H1 (cell line): ENCODE results near the gene PRG2. TPM values are rescaled to one million over a fixed set of nuclear protein-coding genes. Genes with fewer than 3 reads are reported as not detected.

Source experiments
- CTCF ChIA-PET: fragments of 300-600 bp; sonication (Branson Sonifier 250); formaldehyde crosslinking; loops from one replicate; lab custom pipeline; 2021; ENCODE audit not compliant: partially characterized antibody; lab: Charles Lee
- POLR2A ChIA-PET: fragments of 300-600 bp; sonication (Branson Sonifier 250); formaldehyde crosslinking; loops from one replicate; lab custom pipeline; 2021; ENCODE audit warnings: inconsistent platforms; ENCODE audit not compliant: partially characterized antibody; lab: Charles Lee
- DNase-seq, 2 experiments: peaks; one replicate each; pipeline versions ENCODE4 v3.0.0 to v3.0.0-alpha.2; 2010 to 2022; ENCODE audit warnings: low spot score in 2 of 2, low read depth in 1 of 2, mixed read lengths in 1 of 2
- FAIRE-seq: peaks from 2 replicates; lab custom pipeline; 2011; peaks lifted over from hg19 to GRCh38; lab: Jason Lieb, UNC
- H2AFZ ChIP-seq: 2 replicates; pipeline ENCODE4 v1.8.1; 2012; ENCODE audit warnings: low read length, inconsistent platforms
- H2AK5ac ChIP-seq: 2 replicates; pipeline ENCODE4 v1.6.1; 2013; ENCODE audit warnings: low read depth, low read length
- H2BK120ac ChIP-seq: replicated peaks from 2 replicates; pipeline ENCODE3; 2013; ENCODE audit warnings: low read depth, low read length, inconsistent platforms
- H2BK12ac ChIP-seq: 2 replicates; pipeline ENCODE4 v1.6.1; 2013; ENCODE audit warnings: low read depth, low read length
- H2BK15ac ChIP-seq: 2 replicates; pipeline ENCODE4 v1.6.1; 2013; ENCODE audit warnings: low read length
- H2BK20ac ChIP-seq: 2 replicates; pipeline ENCODE4 v1.6.1; 2013; ENCODE audit warnings: low read length
- H2BK5ac ChIP-seq: 2 replicates; pipeline ENCODE4 v1.6.1; 2013; ENCODE audit warnings: low read depth, low read length
- H3K14ac ChIP-seq: 2 replicates; pipeline ENCODE4 v1.6.1; 2013; ENCODE audit warnings: inconsistent platforms; ENCODE audit not compliant: insufficient read length
- H3K18ac ChIP-seq: 2 replicates; pipeline ENCODE4 v1.6.1; 2013; ENCODE audit warnings: low read length; ENCODE audit errors: extremely low read depth
- H3K23ac ChIP-seq: 2 replicates; pipeline ENCODE4 v1.6.1; 2013; ENCODE audit warnings: inconsistent platforms; ENCODE audit not compliant: insufficient read length
- H3K23me2 ChIP-seq: 2 replicates; pipeline ENCODE4 v1.6.1; 2013; ENCODE audit warnings: low read depth, low read length
- H3K27ac ChIP-seq: 2 replicates; pipeline ENCODE4 v1.6.1; 2011; ENCODE audit warnings: low read depth, low read length, inconsistent platforms
- H3K27me3 ChIP-seq, 4 experiments: replicated peaks in 1 of 4; 1 replicate in 1 of 4; 2 replicates in 3 of 4; pipeline versions ENCODE4 v1.6.1 to v1.8.1; 2011 to 2013; ENCODE audit warnings: low read length in 3 of 4, mild to moderate bottlenecking in 3 of 4, inconsistent platforms in 2 of 4, mixed read lengths in 2 of 4, moderate library complexity in 1 of 4; ENCODE audit not compliant: control insufficient read depth in 3 of 4, insufficient read depth in 3 of 4; ENCODE audit errors: extremely low read depth in 1 of 4
- H3K36me3 ChIP-seq, 4 experiments: 2 replicates each; pipeline versions ENCODE4 v1.6.1 to v1.8.1; 2011 to 2013; ENCODE audit warnings: mild to moderate bottlenecking in 4 of 4, low read length in 3 of 4, moderate library complexity in 2 of 4, control low read depth in 1 of 4, inconsistent platforms in 1 of 4; ENCODE audit not compliant: insufficient read depth in 4 of 4, control insufficient read depth in 2 of 4
- H3K4ac ChIP-seq: replicated peaks from 2 replicates; pipeline ENCODE3; 2013; ENCODE audit warnings: low read length, low read depth, mixed read lengths, inconsistent platforms; ENCODE audit not compliant: insufficient read length
- H3K4me1 ChIP-seq, 4 experiments: replicated peaks in 1 of 4; 1 replicate in 1 of 4; 2 replicates in 3 of 4; pipeline versions ENCODE4 v1.6.1 to v1.8.1; 2011 to 2013; ENCODE audit warnings: low read length in 3 of 4, inconsistent platforms in 2 of 4, mixed read lengths in 1 of 4; ENCODE audit not compliant: insufficient read depth in 4 of 4, control insufficient read depth in 3 of 4
- H3K4me2 ChIP-seq, 2 experiments: 2 replicates each; pipeline versions ENCODE4 v1.6.1 to v1.8.1; 2011 to 2013; ENCODE audit warnings: low read depth in 2 of 2, low read length in 2 of 2, control low read depth in 1 of 2, inconsistent platforms in 1 of 2, mild to moderate bottlenecking in 1 of 2; ENCODE audit not compliant: insufficient read depth in 1 of 2
- H3K4me3 ChIP-seq, 4 experiments: fragments of 200-600, 300-600 bp in 1 of 4; sonication (generic), shearing (Covaris generic), sonication (Bioruptor Twin) in 1 of 4; 2 replicates each; pipeline versions ENCODE4 v1.5.1 to v1.8.1; 2011 to 2016; ENCODE audit warnings: low read length in 4 of 4, low read depth in 3 of 4, control low read depth in 2 of 4, inconsistent platforms in 2 of 4, mild to moderate bottlenecking in 2 of 4, mixed read lengths in 1 of 4, moderate library complexity in 1 of 4; ENCODE audit not compliant: insufficient read depth in 2 of 4; ENCODE audit errors: extremely low read depth in 1 of 4
- H3K56ac ChIP-seq: replicated peaks from 2 replicates; pipeline ENCODE3; 2013; ENCODE audit warnings: low read depth, mild to moderate bottlenecking, mixed read lengths, low read length, inconsistent platforms; ENCODE audit not compliant: insufficient read length
- H3K79me1 ChIP-seq: 2 replicates; pipeline ENCODE4 v1.6.1; 2013; ENCODE audit warnings: low read depth, low read length, control low read depth
- H3K79me2 ChIP-seq, 2 experiments: 2 replicates each; pipeline versions ENCODE4 v1.6.1 to v1.8.1; 2012 to 2013; ENCODE audit warnings: low read length in 2 of 2, mild to moderate bottlenecking in 2 of 2, inconsistent platforms in 1 of 2; ENCODE audit not compliant: insufficient read depth in 2 of 2, control insufficient read depth in 1 of 2
- H3K9ac ChIP-seq, 4 experiments: replicated peaks in 1 of 4; 1 replicate in 1 of 4; 2 replicates in 3 of 4; pipeline versions ENCODE4 v1.6.1 to v1.8.1; 2011 to 2013; ENCODE audit warnings: low read depth in 3 of 4, low read length in 3 of 4, control low read depth in 2 of 4, mild to moderate bottlenecking in 2 of 4, moderate library complexity in 2 of 4, inconsistent platforms in 1 of 4; ENCODE audit errors: extremely low read depth in 1 of 4
- H3K9me3 ChIP-seq, 2 experiments: 2 replicates each; pipeline versions ENCODE4 v1.6.1 to v1.8.1; 2012 to 2013; ENCODE audit warnings: mild to moderate bottlenecking in 2 of 2, moderate library complexity in 2 of 2, control low read depth in 1 of 2, inconsistent platforms in 1 of 2, low read depth in 1 of 2, low read length in 1 of 2, mixed read lengths in 1 of 2; ENCODE audit not compliant: insufficient read depth in 2 of 2
- H4K20me1 ChIP-seq, 2 experiments: replicated peaks in 1 of 2; 2 replicates each; pipeline versions ENCODE3 to v1.8.1; 2011 to 2013; ENCODE audit warnings: inconsistent platforms in 2 of 2, low read length in 2 of 2, mild to moderate bottlenecking in 1 of 2; ENCODE audit not compliant: insufficient read depth in 2 of 2, control insufficient read depth in 1 of 2
- H4K5ac ChIP-seq: 2 replicates; pipeline ENCODE4 v1.6.1; 2013; ENCODE audit warnings: low read length, low read depth, mixed read lengths, inconsistent platforms; ENCODE audit not compliant: insufficient read length
- H4K8ac ChIP-seq: 2 replicates; pipeline ENCODE4 v1.8.0; 2013; ENCODE audit warnings: mild to moderate bottlenecking, moderate library complexity, low read length, inconsistent platforms; ENCODE audit not compliant: insufficient read depth; ENCODE audit errors: extremely low read depth
- H4K91ac ChIP-seq: replicated peaks from 2 replicates; pipeline ENCODE3; 2013; ENCODE audit warnings: low read length, mixed read lengths, inconsistent platforms; ENCODE audit not compliant: insufficient read length
- KDM1A ChIP-seq: fragments of 200-600, 300-600 bp; sonication (generic); IDR thresholded peaks from 2 replicates; pipeline ENCODE4 v1.7.1; 2016; ENCODE audit warnings: mild to moderate bottlenecking, low read length, borderline replicate concordance
- POLR2A ChIP-seq, 2 experiments: IDR thresholded peaks; 1 replicate in 1 of 2; 2 replicates in 1 of 2; pipeline ENCODE4 v1.6.1; 2011; ENCODE audit warnings: low read depth in 2 of 2, low read length in 2 of 2, mild to moderate bottlenecking in 2 of 2; ENCODE audit errors: control extremely low read depth in 1 of 2
- SP1 ChIP-seq: IDR thresholded peaks from 2 replicates; pipeline ENCODE4 v1.6.1; 2011; ENCODE audit warnings: low read depth, low read length
- SP2 ChIP-seq: IDR thresholded peaks from 2 replicates; pipeline ENCODE4 v1.6.1; 2012; ENCODE audit warnings: mild to moderate bottlenecking, low read length, inconsistent platforms
- TBP ChIP-seq: IDR thresholded peaks from 2 replicates; pipeline ENCODE4 v1.6.1; 2011; ENCODE audit warnings: low read depth, low read length, improper control_type of control experiment
- TEAD4 ChIP-seq: IDR thresholded peaks from 2 replicates; pipeline ENCODE4 v1.6.1; 2012; ENCODE audit warnings: low read depth, low read length, inconsistent platforms, mixed read lengths
- WGBS, 2 experiments: shearing (Covaris generic) in 1 of 2; methylation state at CpG; one replicate each; pipeline versions ENCODE4 v1.1.6 to v1.1.7; 2013 to 2015; ENCODE audit warnings: low lambda C conversion rate in 2 of 2, mixed read lengths in 2 of 2, inconsistent platforms in 1 of 2, low coverage in 1 of 2, missing lambda C conversion rate in 1 of 2; ENCODE audit not compliant: insufficient replicate concordance in 2 of 2, insufficient coverage in 1 of 2, insufficient read length in 1 of 2; ENCODE audit errors: extremely low coverage in 1 of 2, missing lambda C conversion rate in 1 of 2; 5-methylcytosine and 5-hydroxymethylcytosine counted together
- polyA plus RNA-seq, 7 experiments: library from polyadenylated mRNA; depleted of rRNA in 3 of 7; stranded (reverse) in 5 of 7; unstranded in 2 of 7; fragments of >200 nt in 5 of 7; fragments of 200-250 nt in 2 of 7; gene quantifications; 1 replicate in 5 of 7; 2 replicates in 1 of 7; 4 replicates in 1 of 7; pipeline versions ENCODE4 v1.2.1 to v1.2.3, GENCODE V29; 2011 to 2013; ENCODE audit warnings: missing spikeins in 2 of 7, mixed read lengths in 2 of 7
- total RNA-seq: library from RNA; stranded (reverse); fragmentation: NEBNext Ultra II Directional; extraction: Animal tissue kit (Norgen Biotek cat#: 25700); gene quantifications from 2 replicates; pipeline ENCODE4 v1.2.1, GENCODE V29; 2021

Gene PRG2
- total and polyA plus RNA-seq, 2 of the 8 experiments (the other 6 are each of a cell fraction or from before 2014, with no cell fraction given): 0.32 TPM; not detected in 1

GRCh38 chr11:57364851-57365660 lies 25.4 kb downstream of the PRG2 start:
- peak overlapping the region; percentile 55; the same call in 1 of the 2 replicates for H3K27ac ChIP-seq
- peak overlapping the region; percentile 36; the same call in 1 of the 2 replicates for H2BK15ac ChIP-seq
- no peaks in the 10 kb centered on the region for H4K20me1 ChIP-seq
- TF ChIP-seq SP2 (no peak), SP1 (0 out of 2 replicates have a peak, but pooled peaks have one; percentile 11), TEAD4 (peak; percentile 86), TBP (peak; percentile 60; the same call in 1 of the 2 replicates), KDM1A (peak; percentile 16; the same call in 1 of the 2 replicates), POLR2A (IDR thresholded peaks at IDR 0.05; ENCODE audit: control extremely low read depth in 1 of 2, low read depth in 2 of 2, low read length in 2 of 2) (peak in 1 of 2 experiments; percentile 34; a peak in 1 of 3 replicates)
- H2AFZ ChIP-seq: peak overlapping the region; percentile 94
- H2AK5ac ChIP-seq: no peak overlapping the region
- H3K79me1 ChIP-seq: no peaks in the 10 kb centered on the region
- H3K4me3 ChIP-seq: peak overlapping the region in 1 of 4 experiments; percentile 17; a peak in 1 of 8 replicates
- peak overlapping the region; percentile 27 for H4K5ac ChIP-seq
- no peak overlapping the region for H4K91ac ChIP-seq
- no peaks in the 10 kb centered on the region for H3K23me2 ChIP-seq
- DNase-seq (peak in 1 of 2 experiments; percentile 65), FAIRE-seq (peak; percentile 87)
- POLR2A ChIA-PET: interaction anchor here (0.9 to 2.0 kb wide), 9 partner anchors 9 to 57 kb away, joined by 3 to 5 read pairs (median 3); partner anchors contain the start of gene PRG3
- H3K4me2 ChIP-seq: peak overlapping the region; percentile 38 to 52
- H3K23ac ChIP-seq: no peak overlapping the region
- H4K8ac ChIP-seq: no peak overlapping the region
- H2BK5ac ChIP-seq: no peak overlapping the region; the same call in 1 of the 2 replicates
- no peaks in the 10 kb centered on the region; a peak in 1 of 7 replicates for H3K27me3 ChIP-seq
- H3K4ac ChIP-seq: no peak overlapping the region
- H3K4me1 ChIP-seq: peaks cover 8 to 17% (median 11%) of the 10 kb centered on the region in 4 experiments
- H2BK120ac ChIP-seq: no peak overlapping the region
- peak overlapping the region; percentile 71; the same call in 1 of the 2 replicates for H2BK12ac ChIP-seq
- no peak overlapping the region for H3K56ac ChIP-seq
- no peaks in the 10 kb centered on the region for H3K79me2 ChIP-seq
- CTCF ChIA-PET: interaction anchor here (0.6 to 1.3 kb wide), 8 partner anchors 8 to 711 kb away, joined by 3 to 6 read pairs (median 4); no protein-coding TSS in a partner anchor
- H2BK20ac ChIP-seq: 0 out of 2 replicates have a peak overlapping the region, but pooled peaks have one; percentile 48
- H3K9me3 ChIP-seq: no peaks in the 10 kb centered on the region
- no peak overlapping the region for H3K14ac ChIP-seq
- no peaks in the 10 kb centered on the region for H3K36me3 ChIP-seq
- H3K18ac ChIP-seq: peak overlapping the region; percentile 72
- H3K9ac ChIP-seq: 0 out of 7 replicates have a peak overlapping the region, but pooled peaks of 1 of the 4 experiments have one; percentile 18
- WGBS, 2 experiments: 41% methylated on average over 9 of the region's 9 CpGs; no CpG with 5 or more reads in 1 of the 2 experiments
